ENCODE measurements around the gene TIAM2. TPM values are rescaled to one million over a fixed set of nuclear protein-coding genes. Genes with fewer than 3 reads are reported as not detected.

The TIAM2 gene
- total and polyA plus RNA-seq, 10 of the 15 experiments (the other 5 are each of a cell fraction or from before 2014, with no cell fraction given): 1.1 to 10.5 (median 2.3) TPM

DNA sequence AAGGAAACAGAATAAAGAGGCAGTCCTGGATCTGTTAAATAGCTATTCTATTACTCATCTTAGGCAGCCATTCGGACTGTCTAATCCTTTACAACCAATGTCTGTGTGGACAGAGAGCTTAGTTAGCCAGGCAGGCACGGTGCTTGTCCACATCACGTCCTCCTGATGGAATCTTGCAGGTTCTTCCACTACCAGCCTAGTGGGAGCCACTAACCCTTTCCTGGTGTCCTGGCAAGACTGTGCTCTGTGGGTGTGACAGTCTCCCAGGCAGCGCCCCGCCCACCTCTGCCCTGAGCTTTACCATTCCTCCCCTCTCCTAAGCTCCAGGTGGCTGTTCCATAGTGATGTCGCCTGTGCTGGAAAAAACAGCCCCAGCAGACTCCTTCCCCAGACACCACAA lies 190.4 kb downstream of the TIAM2 start (continued):
- TF ChIP-seq, protein P1, sequence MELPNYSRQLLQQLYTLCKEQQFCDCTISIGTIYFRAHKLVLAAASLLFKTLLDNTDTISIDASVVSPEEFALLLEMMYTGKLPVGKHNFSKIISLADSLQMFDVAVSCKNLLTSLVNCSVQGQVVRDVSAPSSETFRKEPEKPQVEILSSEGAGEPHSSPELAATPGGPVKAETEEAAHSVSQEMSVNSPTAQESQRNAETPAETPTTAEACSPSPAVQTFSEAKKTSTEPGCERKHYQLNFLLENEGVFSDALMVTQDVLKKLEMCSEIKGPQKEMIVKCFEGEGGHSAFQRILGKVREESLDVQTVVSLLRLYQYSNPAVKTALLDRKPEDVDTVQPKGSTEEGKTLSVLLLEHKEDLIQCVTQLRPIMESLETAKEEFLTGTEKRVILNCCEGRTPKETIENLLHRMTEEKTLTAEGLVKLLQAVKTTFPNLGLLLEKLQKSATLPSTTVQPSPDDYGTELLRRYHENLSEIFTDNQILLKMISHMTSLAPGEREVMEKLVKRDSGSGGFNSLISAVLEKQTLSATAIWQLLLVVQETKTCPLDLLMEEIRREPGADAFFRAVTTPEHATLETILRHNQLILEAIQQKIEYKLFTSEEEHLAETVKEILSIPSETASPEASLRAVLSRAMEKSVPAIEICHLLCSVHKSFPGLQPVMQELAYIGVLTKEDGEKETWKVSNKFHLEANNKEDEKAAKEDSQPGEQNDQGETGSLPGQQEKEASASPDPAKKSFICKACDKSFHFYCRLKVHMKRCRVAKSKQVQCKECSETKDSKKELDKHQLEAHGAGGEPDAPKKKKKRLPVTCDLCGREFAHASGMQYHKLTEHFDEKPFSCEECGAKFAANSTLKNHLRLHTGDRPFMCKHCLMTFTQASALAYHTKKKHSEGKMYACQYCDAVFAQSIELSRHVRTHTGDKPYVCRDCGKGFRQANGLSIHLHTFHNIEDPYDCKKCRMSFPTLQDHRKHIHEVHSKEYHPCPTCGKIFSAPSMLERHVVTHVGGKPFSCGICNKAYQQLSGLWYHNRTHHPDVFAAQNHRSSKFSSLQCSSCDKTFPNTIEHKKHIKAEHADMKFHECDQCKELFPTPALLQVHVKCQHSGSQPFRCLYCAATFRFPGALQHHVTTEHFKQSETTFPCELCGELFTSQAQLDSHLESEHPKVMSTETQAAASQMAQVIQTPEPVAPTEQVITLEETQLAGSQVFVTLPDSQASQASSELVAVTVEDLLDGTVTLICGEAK (IDR thresholded peaks at IDR 0.05; ENCODE audit: borderline replicate concordance): no peak
- TF ChIP-seq RB1 (IDR thresholded peaks at IDR 0.05; ENCODE audit: borderline replicate concordance): no peak
- no peak for TF ChIP-seq RUNX3 (IDR thresholded peaks at IDR 0.05; ENCODE audit: low read length)
- no peak for TF ChIP-seq CBX3 (IDR thresholded peaks at IDR 0.05; ENCODE audit: borderline replicate concordance, low read depth)
- no peak for TF ChIP-seq ZZZ3 (IDR thresholded peaks at IDR 0.05; ENCODE audit: control insufficient read depth, insufficient read length, low read depth)
- TF ChIP-seq SMC3 (IDR thresholded peaks at IDR 0.05; ENCODE audit: borderline replicate concordance, low read length): no peak
- TF ChIP-seq NR2C2 (IDR thresholded peaks at IDR 0.05; ENCODE audit: borderline replicate concordance, control insufficient read depth, insufficient read length, low read depth): no peak
- TF ChIP-seq FOXK2 (IDR thresholded peaks at IDR 0.05): no peak
- TF ChIP-seq MTA3 (IDR thresholded peaks at IDR 0.05; ENCODE audit: borderline replicate concordance, low read length): no peak

Data from GM12878 (cell line).